H9 (cell line): ENCODE data around the gene OCSTAMP. TPM values are rescaled to one million over a fixed set of nuclear protein-coding genes. Genes with fewer than 3 reads are reported as not detected.

Experiments used
- DNase-seq: peaks from one replicate; pipeline ENCODE4 v3.0.0-alpha.2; 2017
- H2AFZ ChIP-seq: one replicate; pipeline ENCODE4 v1.6.1; 2013; ENCODE audit warnings: mild to moderate bottlenecking, low read length, control low read depth, moderate library complexity
- H2AK5ac ChIP-seq: 2 replicates; pipeline ENCODE4 v1.6.1; 2013; ENCODE audit warnings: low read length, control low read depth, mixed read lengths; ENCODE audit not compliant: insufficient read length
- H2BK120ac ChIP-seq: one replicate; pipeline ENCODE4 v1.6.1; 2013; ENCODE audit warnings: low read depth, mild to moderate bottlenecking, low read length, control low read depth, inconsistent platforms; ENCODE audit not compliant: poor library complexity, severe bottlenecking
- H2BK12ac ChIP-seq: 2 replicates; pipeline ENCODE4 v1.6.1; 2013; ENCODE audit warnings: low read length, control low read depth, mixed read lengths, low read depth; ENCODE audit not compliant: insufficient read length
- H2BK15ac ChIP-seq: 2 replicates; pipeline ENCODE4 v1.6.1; 2013; ENCODE audit warnings: low read depth, low read length, control low read depth
- H2BK20ac ChIP-seq: one replicate; pipeline ENCODE4 v1.6.1; 2013; ENCODE audit warnings: low read depth, mild to moderate bottlenecking, low read length, control low read depth, inconsistent platforms; ENCODE audit not compliant: poor library complexity, severe bottlenecking
- H2BK5ac ChIP-seq: 2 replicates; pipeline ENCODE4 v1.6.1; 2013; ENCODE audit warnings: low read length, control low read depth, mixed read lengths; ENCODE audit not compliant: insufficient read length
- H3K14ac ChIP-seq: 2 replicates; pipeline ENCODE4 v1.6.1; 2013; ENCODE audit warnings: low read length, control low read depth; ENCODE audit not compliant: insufficient read depth
- H3K18ac ChIP-seq: 2 replicates; pipeline ENCODE4 v1.6.1; 2013; ENCODE audit warnings: low read depth, mild to moderate bottlenecking, mixed read lengths, low read length, control low read depth; ENCODE audit not compliant: insufficient read length
- H3K23ac ChIP-seq: 2 replicates; pipeline ENCODE4 v1.6.1; 2013; ENCODE audit warnings: low read length, control low read depth, mixed read lengths, low read depth; ENCODE audit not compliant: insufficient read length
- H3K23me2 ChIP-seq: 2 replicates; pipeline ENCODE4 v1.6.1; 2013; ENCODE audit warnings: low read depth, mild to moderate bottlenecking, mixed read lengths, low read length, control low read depth; ENCODE audit not compliant: insufficient read length, poor library complexity, severe bottlenecking
- H3K27ac ChIP-seq: 2 replicates; pipeline ENCODE4 v1.5.1; 2013; ENCODE audit warnings: low read length, control low read depth, mixed read lengths, low read depth; ENCODE audit not compliant: insufficient read length
- H3K27me3 ChIP-seq: 2 replicates; pipeline ENCODE4 v1.6.1; 2013; ENCODE audit warnings: low read length, control low read depth, inconsistent platforms; ENCODE audit not compliant: insufficient read depth
- H3K4ac ChIP-seq: 2 replicates; pipeline ENCODE4 v1.6.1; 2013; ENCODE audit warnings: low read depth, mild to moderate bottlenecking, control low read depth, inconsistent platforms, low read length, moderate library complexity
- H3K4me1 ChIP-seq: 2 replicates; pipeline ENCODE4 v1.6.1; 2013; ENCODE audit warnings: low read length, control low read depth, inconsistent platforms; ENCODE audit not compliant: insufficient read depth
- H3K4me2 ChIP-seq: 2 replicates; pipeline ENCODE4 v1.6.1; 2013; ENCODE audit warnings: low read length, control low read depth, mixed read lengths; ENCODE audit not compliant: insufficient read length, insufficient read depth
- H3K56ac ChIP-seq: 2 replicates; pipeline ENCODE4 v1.6.1; 2013; ENCODE audit warnings: low read depth, mild to moderate bottlenecking, mixed read lengths, low read length, control low read depth; ENCODE audit not compliant: insufficient read length
- H3K79me1 ChIP-seq: 2 replicates; pipeline ENCODE4 v1.6.1; 2013; ENCODE audit warnings: low read depth, mild to moderate bottlenecking, moderate library complexity, low read length, control low read depth, inconsistent platforms; ENCODE audit not compliant: insufficient read depth, poor library complexity, severe bottlenecking
- H3K79me2 ChIP-seq: 2 replicates; pipeline ENCODE4 v1.6.1; 2013; ENCODE audit warnings: low read length, control low read depth, inconsistent platforms; ENCODE audit not compliant: insufficient read depth
- H3K9ac ChIP-seq: 2 replicates; pipeline ENCODE4 v1.6.1; 2013; ENCODE audit warnings: low read length, control low read depth, mixed read lengths; ENCODE audit not compliant: insufficient read length; ENCODE audit errors: extremely low read depth
- H3K9me3 ChIP-seq: one replicate; pipeline ENCODE4 v1.6.1; 2013; ENCODE audit warnings: low read depth, low read length, inconsistent platforms; ENCODE audit not compliant: control insufficient read depth
- H3T11ph ChIP-seq: one replicate; pipeline ENCODE4 v1.6.1; 2013; ENCODE audit warnings: mild to moderate bottlenecking, low read length, control low read depth, inconsistent platforms
- H4K20me1 ChIP-seq: one replicate; pipeline ENCODE4 v1.6.1; 2013; ENCODE audit not compliant: control insufficient read depth, insufficient read length, insufficient read depth
- H4K5ac ChIP-seq: 2 replicates; pipeline ENCODE4 v1.6.1; 2013; ENCODE audit warnings: low read depth, mild to moderate bottlenecking, mixed read lengths, low read length, control low read depth; ENCODE audit not compliant: insufficient read length
- H4K8ac ChIP-seq: replicated peaks from 2 replicates; pipeline ENCODE4 v1.6.1; 2013; ENCODE audit warnings: low read length, control low read depth, mixed read lengths, low read depth; ENCODE audit not compliant: insufficient read length
- H4K91ac ChIP-seq: 2 replicates; pipeline ENCODE4 v1.6.1; 2013; ENCODE audit warnings: low read depth, mild to moderate bottlenecking, moderate library complexity, mixed read lengths, low read length, control low read depth; ENCODE audit not compliant: insufficient read length
- H3K27ac Mint-ChIP-seq, 3 experiments: 2 replicates in 2 of 3; 3 replicates in 1 of 3; pipeline ENCODE4 v1.8.0; 2020 to 2021; ENCODE audit warnings: mixed read lengths in 3 of 3, mild to moderate bottlenecking in 1 of 3, moderate library complexity in 1 of 3
- H3K27me3 Mint-ChIP-seq: 2 replicates; pipeline ENCODE4 v1.8.0; 2021; ENCODE audit warnings: low read depth, mild to moderate bottlenecking, moderate library complexity, mixed read lengths
- H3K36me3 Mint-ChIP-seq, 3 experiments: 2 replicates in 2 of 3; 3 replicates in 1 of 3; pipeline ENCODE4 v1.8.0; 2020 to 2021; ENCODE audit warnings: low read depth in 3 of 3, mixed read lengths in 3 of 3; ENCODE audit not compliant: insufficient read depth in 1 of 3
- H3K4me1 Mint-ChIP-seq, 2 experiments: 2 replicates each; pipeline ENCODE4 v1.8.0; 2020; ENCODE audit warnings: mixed read lengths in 2 of 2
- H3K4me3 Mint-ChIP-seq, 2 experiments: 2 replicates in 1 of 2; 3 replicates in 1 of 2; pipeline ENCODE4 v1.8.0; 2020 to 2021; ENCODE audit warnings: mild to moderate bottlenecking in 2 of 2, mixed read lengths in 2 of 2, moderate library complexity in 1 of 2
- H3K9me3 Mint-ChIP-seq, 2 experiments: 2 replicates in 1 of 2; 3 replicates in 1 of 2; pipeline ENCODE4 v1.8.0; 2020; ENCODE audit warnings: mild to moderate bottlenecking in 2 of 2, mixed read lengths in 2 of 2, moderate library complexity in 1 of 2
- CTCF ChIP-seq: fragments of 200-600 bp; sonication (generic); conservative IDR thresholded peaks from 3 replicates; pipeline ENCODE4 v1.8.0; 2021; ENCODE audit warnings: antibody characterized with exemption, mild to moderate bottlenecking
- WGBS: extraction: QIAGEN DNeasy Blood & Tissue Kit; methylation state at CpG from one replicate; pipeline ENCODE4 v1.1.7; 2013; ENCODE audit warnings: missing lambda C conversion rate, low lambda C conversion rate, mixed read lengths; ENCODE audit not compliant: insufficient read length; ENCODE audit errors: extremely low coverage; 5-methylcytosine and 5-hydroxymethylcytosine counted together
- total RNA-seq: library from RNA; stranded (reverse); gene quantifications from 2 replicates; pipeline ENCODE4 v1.2.1, GENCODE V29; 2021

Gene OCSTAMP
- total RNA-seq, 1 experiment from 2014 or later, result not detected

- H4K20me1 ChIP-seq, result no peaks in the 10 kb centered on the region
- no peak overlapping the region for H3K4me2 ChIP-seq
- H3K36me3 Mint-ChIP-seq, result peaks cover 0 to 21% (median 9%) of the 10 kb centered on the region in 3 experiments; a peak in 5 of 7 replicates
Measured at GRCh38 chr20:46587986-46588385, 37.5 kb upstream of the OCSTAMP start.

More at GRCh38 chr20:46587986-46588385, 37.5 kb upstream of the OCSTAMP start:
- H3K18ac ChIP-seq, result no peak overlapping the region
- Mint-ChIP-seq H3K9me3 (no peaks in the 10 kb centered on the region; a peak in 3 of 5 replicates), H3K4me3 (no peak overlapping the region), H3K27ac (no peak overlapping the region), H3K27me3 (no peaks in the 10 kb centered on the region), H3K4me1 (peaks cover 27 to 29% of the 10 kb centered on the region in 2 experiments)
- no peak overlapping the region for H4K5ac ChIP-seq
- H3T11ph ChIP-seq, result no peak overlapping the region
- no peak overlapping the region for H2BK120ac ChIP-seq
- no peak for TF ChIP-seq CTCF
- no peak overlapping the region for H4K8ac ChIP-seq
- no peak overlapping the region for H2AFZ ChIP-seq
- no peak overlapping the region for H4K91ac ChIP-seq
- no peak overlapping the region for H3K27ac ChIP-seq
- no peak overlapping the region for H3K4ac ChIP-seq
- H2BK20ac ChIP-seq, result no peak overlapping the region
- H3K79me2 ChIP-seq, result no peaks in the 10 kb centered on the region
- H2AK5ac ChIP-seq, result no peak overlapping the region
- H3K23ac ChIP-seq, result no peak overlapping the region
- H3K56ac ChIP-seq, result no peak overlapping the region
- no peak overlapping the region for H2BK5ac ChIP-seq
- H3K27me3 ChIP-seq, result no peaks in the 10 kb centered on the region
- DNase-seq, result no peak
- WGBS, result no CpG with 5 or more reads among the region's 7 CpGs
- H3K4me1 ChIP-seq, result peaks cover 6% of the 10 kb centered on the region
- H3K79me1 ChIP-seq, result no peaks in the 10 kb centered on the region
- H2BK12ac ChIP-seq, result no peak overlapping the region
- H3K9ac ChIP-seq, result no peak overlapping the region
- no peak overlapping the region for H2BK15ac ChIP-seq
- no peaks in the 10 kb centered on the region for H3K9me3 ChIP-seq
- H3K23me2 ChIP-seq, result no peaks in the 10 kb centered on the region
- H3K14ac ChIP-seq, result no peak overlapping the region
